ENCODE data around the gene DEGS1. TPM values are rescaled to one million over a fixed set of nuclear protein-coding genes. Genes with fewer than 3 reads are reported as not detected.

Gene DEGS1
- 10 to 100 TPM; 59.3 to 82.2 (median 69.5) TPM for polyA plus RNA-seq (ENCODE audit: insufficient read length in 4 of 4)

GRCh38 chr1:224182866-224183590 is at the start of gene DEGS1:
TSS of gene DEGS1 (plus strand) at chr1:224183240. CDS start at chr1:224183337, 97 bp downstream.
- DNase-seq (ENCODE audit: low read depth in 4 of 4, low spot score in 3 of 4) = peak; percentile 59 to 73 (median 65)

GRCh38 chr1:224133741-224134299 is 49.2 kb upstream of the DEGS1 start:
- no peak for DNase-seq (ENCODE audit: low read depth in 4 of 4, low spot score in 3 of 4)

GRCh38 chr1:224137518-224137917 is 45.5 kb upstream of the DEGS1 start:
- no peak for DNase-seq (ENCODE audit: low read depth in 4 of 4, low spot score in 3 of 4)

- no peak for DNase-seq (ENCODE audit: low read depth in 4 of 4, low spot score in 3 of 4)
Observed at GRCh38 chr1:224138198-224138597, 44.8 kb upstream of the DEGS1 start.

- DNase-seq (ENCODE audit: low read depth in 4 of 4, low spot score in 3 of 4) = no peak
Observed at GRCh38 chr1:224141693-224142092, 41.3 kb upstream of the DEGS1 start.

- no peak for DNase-seq (ENCODE audit: low read depth in 4 of 4, low spot score in 3 of 4)
Observed at GRCh38 chr1:224149709-224150108, 33.3 kb upstream of the DEGS1 start.

- no peak for DNase-seq (ENCODE audit: low read depth in 4 of 4, low spot score in 3 of 4)
Observed at GRCh38 chr1:224151117-224151516, 31.9 kb upstream of the DEGS1 start.

GRCh38 chr1:224157316-224157715 is 25.7 kb upstream of the DEGS1 start:
- no peak for DNase-seq (ENCODE audit: low read depth in 4 of 4, low spot score in 3 of 4)

- DNase-seq (ENCODE audit: low read depth in 4 of 4, low spot score in 3 of 4) = no peak
Observed at GRCh38 chr1:224159541-224159940, 23.5 kb upstream of the DEGS1 start.

- no peak for DNase-seq (ENCODE audit: low read depth in 4 of 4, low spot score in 3 of 4)
Observed at GRCh38 chr1:224160171-224160682, 22.8 kb upstream of the DEGS1 start.

GRCh38 chr1:224162768-224163167 is 20.3 kb upstream of the DEGS1 start:
- DNase-seq (ENCODE audit: low read depth in 4 of 4, low spot score in 3 of 4) = no peak

- no peak for DNase-seq (ENCODE audit: low read depth in 4 of 4, low spot score in 3 of 4)
Observed at GRCh38 chr1:224163311-224163710, 19.7 kb upstream of the DEGS1 start.

- DNase-seq (ENCODE audit: low read depth in 4 of 4, low spot score in 3 of 4) = no peak
Observed at GRCh38 chr1:224168859-224169380, 14.1 kb upstream of the DEGS1 start.

GRCh38 chr1:224169718-224170270 is 13.2 kb upstream of the DEGS1 start:
- DNase-seq (ENCODE audit: low read depth in 4 of 4, low spot score in 3 of 4) = no peak

- DNase-seq (ENCODE audit: low read depth in 4 of 4, low spot score in 3 of 4) = no peak
Observed at GRCh38 chr1:224170343-224170742, 12.7 kb upstream of the DEGS1 start.

GRCh38 chr1:224170748-224171478 is 12.1 kb upstream of the DEGS1 start:
- DNase-seq (ENCODE audit: low read depth in 4 of 4, low spot score in 3 of 4) = no peak

GRCh38 chr1:224172229-224172628 is 10.8 kb upstream of the DEGS1 start:
- DNase-seq (ENCODE audit: low read depth in 4 of 4, low spot score in 3 of 4) = no peak

GRCh38 chr1:224173523-224173922 is 9.5 kb upstream of the DEGS1 start:
- no peak for DNase-seq (ENCODE audit: low read depth in 4 of 4, low spot score in 3 of 4)

- no peak for DNase-seq (ENCODE audit: low read depth in 4 of 4, low spot score in 3 of 4)
Observed at GRCh38 chr1:224175617-224176016, 7.4 kb upstream of the DEGS1 start.

- no peak for DNase-seq (ENCODE audit: low read depth in 4 of 4, low spot score in 3 of 4)
Observed at GRCh38 chr1:224177356-224177999, 5.6 kb upstream of the DEGS1 start.
